Right renal pelvis (tissue), 4 donors: ENCODE data around the gene AVP. TPM values are rescaled to one million over a fixed set of nuclear protein-coding genes. Genes with fewer than 3 reads are reported as not detected.
"Not testable (repeated sequence)": the region's sequence is repeated elsewhere in the genome, so short reads cannot be mapped to it uniquely, and the experiment has no call there.

ENCODE experiments used
- DNase-seq, 4 donors: peaks; one replicate each; pipeline ENCODE4 v3.0.0-alpha.2; 2013; ENCODE audit warnings: low read depth in 4 of 4, low spot score in 3 of 4, missing footprints in 1 of 4
- polyA plus RNA-seq, 4 donors: library from polyadenylated mRNA; unstranded; fragments of 120-200 nt; gene quantifications; one replicate each; pipeline ENCODE4 v1.2.1, GENCODE V29; 2013; ENCODE audit not compliant: insufficient read length in 4 of 4

AVP gene
- polyA plus RNA-seq = 1 to 10 TPM in 1 of 4 donors, not detected in 3; 1.0 TPM

GRCh38 chr20:3084283-3084985 is at the start of gene AVP:
AVP (minus strand) TSS chr20:3084724; CDS start chr20:3084674, 50 bp downstream.
- no peak for DNase-seq

GRCh38 chr20:3134151-3134550 is 49.6 kb upstream of the AVP start:
- no peak for DNase-seq

- DNase-seq = no peak
Observed at GRCh38 chr20:3133155-3133554, 48.6 kb upstream of the AVP start.

- DNase-seq = no peak
Observed at GRCh38 chr20:3130051-3130600, 45.6 kb upstream of the AVP start.

GRCh38 chr20:3129094-3129493 is 44.6 kb upstream of the AVP start:
- DNase-seq = no peak

GRCh38 chr20:3128275-3128984 is 43.9 kb upstream of the AVP start:
- DNase-seq = no peak

- no peak for DNase-seq
Observed at GRCh38 chr20:3126527-3126859, 42.0 kb upstream of the AVP start.

- DNase-seq = not testable (repeated sequence)
Observed at GRCh38 chr20:3125776-3126526, 41.4 kb upstream of the AVP start.

GRCh38 chr20:3124773-3125560 is 40.4 kb upstream of the AVP start:
- DNase-seq = not testable (repeated sequence)

- DNase-seq = not testable (repeated sequence)
Observed at GRCh38 chr20:3124163-3124562, 39.6 kb upstream of the AVP start.

GRCh38 chr20:3123542-3123941 is 39.0 kb upstream of the AVP start:
- DNase-seq = no peak

GRCh38 chr20:3121955-3122610 is 37.6 kb upstream of the AVP start:
- DNase-seq = no peak

- no peak for DNase-seq
Observed at GRCh38 chr20:3121271-3121911, 36.9 kb upstream of the AVP start.

GRCh38 chr20:3119044-3119443 is 34.5 kb upstream of the AVP start:
- DNase-seq = no peak

GRCh38 chr20:3117839-3118379 is 33.4 kb upstream of the AVP start:
- peak; percentile 20 to 52 (median 35) for DNase-seq

GRCh38 chr20:3116341-3116740 is 31.8 kb upstream of the AVP start:
- DNase-seq = no peak

- peak in 3 of 4 donors; percentile 25 to 38 (median 27) for DNase-seq
Observed at GRCh38 chr20:3115190-3116107, 30.9 kb upstream of the AVP start.

- DNase-seq = no peak
Observed at GRCh38 chr20:3111995-3112394, 27.5 kb upstream of the AVP start.
